ENCODE data around the gene BMP7. TPM values are rescaled to one million over a fixed set of nuclear protein-coding genes. Genes with fewer than 3 reads are reported as not detected.

BMP7 gene
- total RNA-seq, 4 donors from 2014 or later = 4.6 to 7.1 (median 5.6) TPM

GRCh38 chr20:57142667-57143066 lies 123.8 kb downstream of the BMP7 start:
- WGBS = 84% methylated on average over 11 of the region's 12 CpGs
- Histone ChIP-seq H3K4me1 (peaks cover 0 to under 1% (median under 1%) of the 10 kb centered on the region in 4 donors), H3K27ac (replicated peaks in 1 of 4) (no peak overlapping the region), H3K36me3 (no peaks in the 10 kb centered on the region), H3K4me3 (no peak overlapping the region), H3K9me3 (no peaks in the 10 kb centered on the region), H3K27me3 (peaks cover 0 to 29% (median 0%) of the 10 kb centered on the region in 4 donors)
- intact Hi-C loops (cut with DNase I) = no loop called here
- DNase-seq (ENCODE audit: extremely low spot score) = no peak
- TF ChIP-seq CTCF (IDR thresholded peaks at IDR 0.05) (no peak), POLR2A (IDR thresholded peaks at IDR 0.05; ENCODE audit: low read depth) (no peak), EP300 (IDR thresholded peaks at IDR 0.05) (no peak), POLR2AphosphoS5 (IDR thresholded peaks at IDR 0.05) (no peak)

- no peaks in the 10 kb centered on the region for H3K4me1 ChIP-seq
- no peaks in the 10 kb centered on the region for H3K36me3 ChIP-seq
- WGBS = 79% methylated on average over 1 of the region's 1 CpG
- no peak overlapping the region for H3K27ac ChIP-seq (replicated peaks in 1 of 4)
- intact Hi-C loops (cut with DNase I) = no loop called here
- TF ChIP-seq EP300 (IDR thresholded peaks at IDR 0.05) (no peak), POLR2AphosphoS5 (IDR thresholded peaks at IDR 0.05) (no peak), CTCF (IDR thresholded peaks at IDR 0.05) (no peak), POLR2A (IDR thresholded peaks at IDR 0.05; ENCODE audit: low read depth) (no peak)
- no peak overlapping the region for H3K4me3 ChIP-seq
- peaks cover 0 to 29% (median 0%) of the 10 kb centered on the region in 4 donors for H3K27me3 ChIP-seq
- H3K9me3 ChIP-seq = no peaks in the 10 kb centered on the region
- no peak for DNase-seq (ENCODE audit: extremely low spot score)
These were observed 124.9 kb downstream of the BMP7 start for GRCh38 chr20:57141492-57141891.

GRCh38 chr20:57140416-57140965 lies 126.0 kb downstream of the BMP7 start:
- no peak for DNase-seq (ENCODE audit: extremely low spot score)

GRCh38 chr20:57139342-57140093 lies 126.9 kb downstream of the BMP7 start:
- H3K27ac ChIP-seq (replicated peaks in 1 of 4) = no peak overlapping the region
- H3K4me1 ChIP-seq = no peaks in the 10 kb centered on the region
- intact Hi-C loops (cut with DNase I) = no loop called here
- no peaks in the 10 kb centered on the region for H3K9me3 ChIP-seq
- no peak for DNase-seq (ENCODE audit: extremely low spot score)
- H3K4me3 ChIP-seq = no peak overlapping the region
- TF ChIP-seq CTCF (IDR thresholded peaks at IDR 0.05) (no peak), EP300 (IDR thresholded peaks at IDR 0.05) (no peak), POLR2AphosphoS5 (IDR thresholded peaks at IDR 0.05) (no peak), POLR2A (IDR thresholded peaks at IDR 0.05; ENCODE audit: low read depth) (no peak)
- H3K27me3 ChIP-seq = peaks cover 0 to 34% (median 0%) of the 10 kb centered on the region in 4 donors
- WGBS = 91% methylated on average over 8 of the region's 8 CpGs
- H3K36me3 ChIP-seq = no peaks in the 10 kb centered on the region

More at GRCh38 chr20:57140416-57140965, 126.0 kb downstream of the BMP7 start:
- Histone ChIP-seq H3K4me3 (no peak overlapping the region), H3K36me3 (no peaks in the 10 kb centered on the region), H3K9me3 (no peaks in the 10 kb centered on the region), H3K4me1 (no peaks in the 10 kb centered on the region), H3K27ac (replicated peaks in 1 of 4) (no peak overlapping the region), H3K27me3 (peaks cover 0 to 34% (median 0%) of the 10 kb centered on the region in 4 donors)
- 79% methylated on average over 6 of the region's 7 CpGs for WGBS
- TF ChIP-seq CTCF (IDR thresholded peaks at IDR 0.05) (no peak), POLR2AphosphoS5 (IDR thresholded peaks at IDR 0.05) (no peak), EP300 (IDR thresholded peaks at IDR 0.05) (no peak), POLR2A (IDR thresholded peaks at IDR 0.05; ENCODE audit: low read depth) (no peak)
- intact Hi-C loops (cut with DNase I) = no loop called here
